ENCODE data around the gene ADCYAP1R1. TPM values are rescaled to one million over a fixed set of nuclear protein-coding genes. Genes with fewer than 3 reads are reported as not detected.

Gene ADCYAP1R1
- total and polyA plus RNA-seq, 2 of the 8 experiments (the other 6 are each of a cell fraction or from before 2014, with no cell fraction given), result 14.4 to 14.6 TPM

DNA sequence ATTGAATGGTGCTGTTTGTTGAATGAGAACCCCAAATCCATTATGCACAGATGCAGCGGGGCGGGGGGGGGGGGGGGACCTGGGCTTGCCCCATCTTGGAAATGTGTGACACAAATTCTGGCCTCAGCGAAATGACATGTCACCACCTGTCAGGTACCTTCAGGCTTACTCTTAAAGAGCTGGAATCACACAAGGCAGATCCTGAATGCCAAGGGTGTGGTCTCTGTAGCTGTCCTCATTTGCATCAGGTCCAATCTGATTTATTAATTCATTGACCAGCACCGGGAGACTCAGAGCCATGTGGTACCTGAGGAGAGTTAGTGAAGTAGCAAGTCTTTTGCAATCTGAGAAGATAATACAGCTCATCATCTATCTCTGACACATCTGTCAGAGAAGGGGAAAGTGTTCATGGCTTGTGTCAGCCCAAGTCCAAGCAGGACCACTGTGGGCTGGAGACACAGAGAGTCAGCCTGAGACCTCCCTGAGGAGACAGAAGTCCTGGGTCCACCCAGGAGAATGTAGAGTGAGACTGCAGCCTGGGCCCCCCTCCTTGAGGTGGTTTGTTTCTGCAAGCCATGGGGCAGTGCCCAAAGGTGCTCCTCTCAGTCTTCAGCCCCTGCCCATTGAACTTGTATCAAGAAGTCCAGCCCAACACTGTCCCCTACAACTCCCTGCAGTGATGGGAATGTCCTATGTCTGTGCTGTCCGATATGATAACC, 46.7 kb downstream of the ADCYAP1R1 start:
- Histone ChIP-seq H4K20me1 (replicated peaks in 1 of 2; ENCODE audit: control insufficient read depth in 1 of 2, insufficient read depth in 2 of 2, low read length in 2 of 2) (peaks cover 2 to 5% of the 10 kb centered on the region in 2 experiments), H2AFZ (ENCODE audit: low read length) (no peak overlapping the region), H2BK15ac (ENCODE audit: low read length) (no peak overlapping the region), H4K91ac (replicated peaks; ENCODE audit: insufficient read length, low read length) (no peak overlapping the region), H4K5ac (ENCODE audit: insufficient read length, low read depth, low read length) (no peak overlapping the region), H3K14ac (ENCODE audit: insufficient read length) (no peak overlapping the region), H2BK5ac (ENCODE audit: low read depth, low read length) (no peak overlapping the region), H3K79me1 (ENCODE audit: low read depth, low read length) (no peaks in the 10 kb centered on the region), H3K79me2 (ENCODE audit: control insufficient read depth in 1 of 2, insufficient read depth in 2 of 2, low read length in 2 of 2) (no peaks in the 10 kb centered on the region), H2BK12ac (ENCODE audit: low read depth, low read length) (no peak overlapping the region), H3K4me2 (ENCODE audit: insufficient read depth in 1 of 2, low read depth in 2 of 2, low read length in 2 of 2) (no peak overlapping the region), H3K4ac (replicated peaks; ENCODE audit: insufficient read length, low read depth, low read length) (no peak overlapping the region), H2BK120ac (replicated peaks; ENCODE audit: low read depth, low read length) (no peak overlapping the region), H3K4me3 (ENCODE audit: extremely low read depth in 1 of 4, insufficient read depth in 2 of 4, low read depth in 3 of 4, low read length in 4 of 4) (no peak overlapping the region), H3K36me3 (ENCODE audit: control insufficient read depth in 2 of 4, insufficient read depth in 4 of 4, low read length in 3 of 4) (no peaks in the 10 kb centered on the region; a peak in 1 of 8 replicates), H3K27me3 (replicated peaks in 1 of 4; ENCODE audit: control insufficient read depth in 3 of 4, extremely low read depth in 1 of 4, insufficient read depth in 3 of 4, low read length in 3 of 4) (no peaks in the 10 kb centered on the region), H3K56ac (replicated peaks; ENCODE audit: insufficient read length, low read depth, low read length) (no peak overlapping the region), H2BK20ac (ENCODE audit: low read length) (no peak overlapping the region), H3K4me1 (replicated peaks in 1 of 4; ENCODE audit: control insufficient read depth in 3 of 4, insufficient read depth in 4 of 4, low read length in 3 of 4) (no peaks in the 10 kb centered on the region), H2AK5ac (ENCODE audit: low read depth, low read length) (no peak overlapping the region), H3K23ac (ENCODE audit: insufficient read length) (no peak overlapping the region), H3K18ac (ENCODE audit: extremely low read depth, low read length) (no peak overlapping the region), H3K27ac (ENCODE audit: low read depth, low read length) (no peak overlapping the region), H4K8ac (ENCODE audit: extremely low read depth, insufficient read depth, low read length) (no peak overlapping the region), H3K9ac (replicated peaks in 1 of 4; ENCODE audit: extremely low read depth in 1 of 4, low read depth in 3 of 4, low read length in 3 of 4) (no peak overlapping the region), H3K9me3 (ENCODE audit: insufficient read depth in 2 of 2, low read depth in 1 of 2, low read length in 1 of 2) (no peaks in the 10 kb centered on the region), H3K23me2 (ENCODE audit: low read depth, low read length) (no peaks in the 10 kb centered on the region)
- no peak for FAIRE-seq
- CTCF ChIA-PET (ENCODE audit: partially characterized antibody), result interaction anchor here (0.9 to 19.4 kb wide), 7 partner anchors 12 to 115 kb away, joined by 3 to 162 read pairs (median 5); no protein-coding TSS in a partner anchor
- WGBS, 2 experiments (ENCODE audit: extremely low coverage in 1 of 2, insufficient coverage in 1 of 2, insufficient read length in 1 of 2, insufficient replicate concordance in 2 of 2, low coverage in 1 of 2, low lambda C conversion rate in 2 of 2, missing lambda C conversion rate in 1 of 2), result 87% methylated on average over 3 of the region's 5 CpGs; no CpG with 5 or more reads in 1 of the 2 experiments
- no peak for DNase-seq (ENCODE audit: low read depth in 1 of 2, low spot score in 2 of 2)
- POLR2A ChIA-PET (ENCODE audit: partially characterized antibody), result interaction anchor here (0.6 kb wide), 1 partner anchor 126 kb away, joined by 3 read pairs; no protein-coding TSS in a partner anchor
- TF ChIP-seq SAP30 (IDR thresholded peaks at IDR 0.05; ENCODE audit: insufficient read depth, insufficient replicate concordance, low read length) (no peak), POLR2A (IDR thresholded peaks at IDR 0.05; ENCODE audit: control extremely low read depth in 1 of 2, low read depth in 2 of 2, low read length in 2 of 2) (no peak), YY1 (IDR thresholded peaks at IDR 0.05; ENCODE audit: low read depth, low read length) (no peak), RNF2 (IDR thresholded peaks at IDR 0.05; ENCODE audit: borderline replicate concordance, low read depth, low read length, missing control alignments, poor library complexity, severe bottlenecking) (no peak), SP4 (IDR thresholded peaks at IDR 0.05; ENCODE audit: low read length) (no peak), E2F6 (IDR thresholded peaks at IDR 0.05) (no peak), SIX5 (IDR thresholded peaks at IDR 0.05; ENCODE audit: low read depth, low read length) (no peak), NRF1 (IDR thresholded peaks at IDR 0.05; ENCODE audit: low read depth, low read length) (no peak), RAD21 (IDR thresholded peaks at IDR 0.05 in 1 of 2, conservative IDR thresholded peaks at IDR 0.05 in 1 of 2; ENCODE audit: low read depth in 2 of 2, low read length in 2 of 2) (no peak), ATF3 (IDR thresholded peaks at IDR 0.05; ENCODE audit: insufficient read depth, low read depth, low read length) (no peak), CTBP2 (IDR thresholded peaks at IDR 0.05; ENCODE audit: borderline replicate concordance, insufficient read depth, insufficient read length, low read length) (no peak)
